Measurements from ENCODE around the gene CBX2.
"Not testable (repeated sequence)": the region's sequence is repeated elsewhere in the genome, so short reads cannot be mapped to it uniquely, and the experiment has no call there.

The CBX2 gene

DNA sequence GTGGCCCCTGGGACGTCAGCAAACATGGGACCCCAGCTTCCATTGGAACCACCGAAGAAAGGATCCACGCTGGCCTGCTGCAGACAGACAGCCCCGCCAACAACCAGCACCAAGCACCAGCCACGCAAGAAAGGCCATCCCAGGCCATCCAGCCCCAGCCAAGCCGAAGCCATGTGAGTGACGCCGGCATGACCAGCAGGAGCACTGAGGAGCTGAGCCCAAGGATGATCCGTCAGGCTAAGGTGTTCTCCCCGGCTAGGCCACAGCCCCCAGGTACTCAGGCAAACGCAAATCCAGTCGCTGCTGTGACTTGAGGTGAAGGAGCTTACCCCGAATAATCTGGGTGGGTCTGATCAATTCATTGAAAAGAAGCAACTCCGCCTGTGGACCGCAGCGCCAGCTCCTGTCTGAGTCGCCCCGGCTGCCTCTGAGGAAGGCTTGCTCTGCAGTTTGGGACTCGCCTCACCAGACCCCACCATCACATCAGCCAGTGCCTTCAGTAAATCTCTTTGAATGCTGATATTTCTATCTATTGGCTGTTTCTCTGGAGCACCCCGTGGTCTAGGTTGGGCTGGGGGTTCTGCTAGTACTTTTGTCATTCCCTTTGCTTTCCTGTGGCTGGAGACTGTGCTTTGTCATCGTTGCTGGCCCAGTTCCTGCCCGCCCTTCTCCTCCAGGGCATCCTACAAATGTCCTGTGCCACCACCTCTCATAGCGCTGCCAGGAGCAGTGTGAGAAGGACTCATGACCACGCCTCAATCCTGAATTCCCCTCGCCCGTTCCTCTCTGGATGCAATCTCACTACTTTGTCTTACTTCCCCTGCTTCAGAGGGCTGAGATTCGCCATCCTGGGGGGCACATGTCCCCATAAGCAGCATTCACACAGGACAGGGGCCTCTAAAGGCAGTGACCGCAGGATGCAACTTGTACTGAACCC is 8.1 kb upstream of the CBX2 start:
- in situ Hi-C loops (cut with MboI; ENCODE audit: low sequenced_read_pairs), result no loop called here

GRCh38 chr17:79771276-79771675 is 6.7 kb upstream of the CBX2 start:
- in situ Hi-C loops (cut with MboI; ENCODE audit: low sequenced_read_pairs), result no loop called here

DNA sequence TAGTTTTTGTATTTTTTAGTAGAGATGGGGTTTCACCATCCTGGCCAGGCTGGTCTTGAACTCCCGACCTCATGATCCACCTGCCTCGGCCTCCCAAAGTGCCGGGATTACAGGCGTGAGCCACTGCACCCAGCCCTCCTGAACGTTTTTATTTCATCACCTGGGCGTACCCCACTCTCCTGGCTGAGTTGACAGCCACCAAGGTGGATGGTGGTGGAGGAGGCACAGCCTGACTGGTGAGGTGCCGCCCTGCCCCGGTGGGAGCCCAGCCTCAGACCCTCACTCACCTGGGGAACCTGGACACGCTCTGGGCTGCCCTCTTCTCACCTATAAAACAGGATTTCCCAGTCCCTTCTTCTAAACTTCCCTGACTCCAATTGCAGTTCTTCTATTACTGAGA is 5.2 kb upstream of the CBX2 start:
- in situ Hi-C loops (cut with MboI; ENCODE audit: low sequenced_read_pairs), result not testable (repeated sequence)

DNA sequence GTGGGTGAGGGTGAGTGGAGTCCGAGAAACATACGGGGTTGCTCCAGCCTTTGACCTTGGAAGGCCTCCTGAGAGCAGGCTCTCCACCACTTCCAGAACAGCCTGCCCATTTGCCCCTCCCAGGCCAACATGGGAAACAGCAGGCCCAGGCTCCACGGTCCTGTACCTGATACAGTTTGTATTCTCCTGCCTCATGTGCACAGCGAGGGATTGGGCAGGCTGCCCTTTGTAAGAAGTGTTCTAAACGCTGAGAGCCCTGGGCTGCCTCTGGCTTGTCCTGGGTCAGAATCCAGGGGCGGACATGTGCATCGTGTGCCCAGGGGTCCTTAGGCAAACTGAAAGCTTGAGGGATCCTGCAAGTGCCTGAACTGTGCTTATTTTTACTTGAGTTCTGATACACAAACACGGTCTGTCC is 3.4 kb upstream of the CBX2 start:
- in situ Hi-C loops (cut with MboI; ENCODE audit: low sequenced_read_pairs), result no loop called here

DNA sequence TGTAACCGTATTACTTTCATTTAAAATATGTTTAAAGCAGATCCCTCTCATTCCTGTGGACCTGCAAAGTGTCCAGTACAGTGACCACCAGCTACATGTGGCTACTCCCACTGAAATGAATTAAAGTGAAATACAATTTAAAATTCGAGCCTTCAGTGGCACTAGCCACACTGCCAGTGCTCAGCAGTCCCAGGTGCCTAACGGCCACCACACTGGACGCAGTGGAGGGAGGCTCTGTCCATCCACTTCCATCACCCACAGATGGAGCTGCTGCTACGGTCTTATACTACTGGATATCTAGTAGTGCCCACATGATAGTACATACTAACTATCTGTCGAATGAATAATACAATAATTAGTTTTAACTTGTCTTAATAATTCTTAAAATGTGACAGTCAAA is 2.3 kb upstream of the CBX2 start:
- in situ Hi-C loops (cut with MboI; ENCODE audit: low sequenced_read_pairs), result no loop called here

DNA sequence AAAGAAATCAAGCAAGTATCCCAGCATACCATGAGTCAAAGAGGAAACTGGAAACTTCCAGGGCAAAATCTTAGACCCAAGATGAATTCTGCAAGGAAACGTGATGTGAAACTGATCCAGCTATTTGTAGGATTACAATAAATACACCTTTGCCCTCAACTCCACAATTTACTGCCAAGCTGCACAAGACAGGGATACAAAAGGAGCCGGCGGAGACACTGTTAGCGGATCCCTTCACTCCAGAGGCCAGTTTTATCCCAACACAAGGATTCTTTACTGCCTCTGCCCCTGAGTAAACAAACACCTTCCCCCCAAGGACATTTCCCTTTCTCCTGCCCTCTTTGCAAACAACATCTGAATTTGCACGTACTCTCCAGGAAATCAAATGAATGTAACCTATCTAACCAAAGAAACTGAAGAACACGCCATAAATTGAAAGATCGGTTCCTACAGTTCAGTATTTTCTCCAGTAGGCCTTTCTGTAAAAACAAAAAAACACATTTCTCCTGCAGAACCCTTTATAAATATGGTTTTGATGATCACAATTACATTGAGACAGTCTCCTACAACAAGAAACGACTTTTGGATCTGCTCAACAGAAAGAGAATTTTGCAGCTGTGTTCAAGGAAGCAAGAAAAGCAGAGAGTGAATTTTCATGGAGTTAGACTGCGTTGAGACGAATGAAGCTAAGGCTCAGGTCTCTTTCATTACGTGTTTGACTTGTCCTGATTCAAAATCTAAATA is 1.4 kb upstream of the CBX2 start:
- in situ Hi-C loops (cut with MboI; ENCODE audit: low sequenced_read_pairs), result no loop called here

DNA sequence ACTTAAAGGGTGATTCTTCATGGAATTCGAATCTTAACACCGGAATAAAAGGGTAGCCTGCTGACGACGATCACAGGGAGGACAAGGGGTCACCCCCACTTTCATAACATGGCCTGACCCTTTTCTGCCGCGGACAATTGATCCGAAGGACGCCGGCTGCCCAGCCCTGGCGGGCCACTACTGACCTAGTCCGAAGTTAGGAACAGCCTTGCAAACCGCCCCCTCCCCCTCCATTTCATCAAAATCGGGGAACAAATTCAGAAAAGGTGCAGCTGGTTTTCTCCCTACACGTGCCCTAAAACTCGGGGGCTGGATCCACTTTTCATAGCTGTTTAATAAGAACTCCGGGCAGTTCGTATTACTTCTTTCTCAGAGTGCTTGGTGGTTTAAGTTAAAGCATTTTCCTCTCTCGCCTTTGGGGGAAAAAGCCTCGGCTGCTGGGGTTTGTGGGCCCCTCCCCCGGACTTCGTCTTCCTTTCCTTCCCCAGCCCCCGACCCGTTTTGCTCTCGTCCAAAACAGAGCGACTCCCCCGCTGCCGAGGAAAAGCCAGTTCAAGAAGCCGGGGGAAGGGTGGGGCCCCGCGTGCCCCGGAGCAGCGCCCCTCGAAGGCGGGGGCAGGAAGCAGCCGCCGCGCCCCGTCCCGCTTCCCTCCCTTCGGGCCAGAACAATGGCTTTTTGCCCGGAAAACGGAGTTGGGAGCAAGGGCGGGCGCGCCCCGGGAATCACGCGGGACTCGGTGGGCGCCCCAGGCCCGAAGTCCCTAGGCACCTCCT is 641 bp upstream of the CBX2 start:
- in situ Hi-C loops (cut with MboI; ENCODE audit: low sequenced_read_pairs), result no loop called here

DNA sequence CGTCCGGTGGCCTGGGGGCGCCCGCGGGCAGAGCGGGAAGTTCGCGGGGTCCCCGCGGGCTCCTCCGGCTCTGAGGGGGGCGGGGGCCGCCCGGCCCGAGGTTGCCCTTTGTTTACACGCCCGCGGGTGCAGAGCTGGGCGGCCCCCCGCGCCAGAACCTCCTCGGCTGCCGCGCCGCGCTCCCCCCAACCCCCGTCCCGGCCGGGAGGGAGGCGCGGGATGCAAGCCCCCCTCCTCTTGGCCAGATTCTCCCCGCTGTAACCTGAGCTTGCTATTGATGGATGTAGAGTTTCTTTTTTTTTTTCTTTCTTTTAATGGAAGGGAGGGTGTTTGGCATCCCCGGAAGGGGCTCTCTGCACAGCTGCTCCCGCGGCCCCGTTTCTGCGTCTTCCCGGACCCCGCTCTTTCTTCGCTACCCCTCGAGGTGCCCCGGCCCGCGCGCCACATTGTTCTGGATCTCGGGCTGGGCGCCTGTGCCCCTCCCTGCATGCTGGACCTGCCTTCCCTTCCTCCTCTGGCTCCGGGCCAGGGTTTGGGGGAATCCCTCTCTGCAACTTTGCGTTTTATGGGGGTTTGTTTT is 646 bp downstream of the CBX2 start:
- in situ Hi-C loops (cut with MboI; ENCODE audit: low sequenced_read_pairs), result no loop called here

DNA sequence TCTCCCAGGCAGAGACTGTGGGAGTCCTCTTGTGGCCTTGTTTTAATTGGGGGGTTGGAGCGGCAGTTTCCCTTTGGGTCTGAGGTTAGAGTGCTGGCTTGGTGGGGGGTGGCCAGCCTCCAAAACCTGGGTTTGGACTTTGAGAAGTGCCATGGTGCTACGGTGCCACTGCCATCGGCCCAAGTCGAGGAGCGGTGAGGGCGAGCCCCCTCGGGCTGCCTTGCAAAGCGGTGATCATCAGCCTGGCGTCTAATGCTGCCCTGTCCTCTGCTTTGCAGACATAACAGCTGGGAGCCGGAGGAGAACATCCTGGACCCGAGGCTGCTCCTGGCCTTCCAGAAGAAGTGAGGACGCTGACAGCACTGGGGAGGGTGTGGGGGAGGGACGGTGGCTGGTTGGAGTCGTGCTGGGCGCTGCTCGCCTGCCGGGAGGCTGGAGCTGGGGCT is 1.2 kb downstream of the CBX2 start:
- in situ Hi-C loops (cut with MboI; ENCODE audit: low sequenced_read_pairs), result no loop called here

GRCh38 chr17:79779661-79780365 is 1.9 kb downstream of the CBX2 start:
- in situ Hi-C loops (cut with MboI; ENCODE audit: low sequenced_read_pairs), result no loop called here

DNA sequence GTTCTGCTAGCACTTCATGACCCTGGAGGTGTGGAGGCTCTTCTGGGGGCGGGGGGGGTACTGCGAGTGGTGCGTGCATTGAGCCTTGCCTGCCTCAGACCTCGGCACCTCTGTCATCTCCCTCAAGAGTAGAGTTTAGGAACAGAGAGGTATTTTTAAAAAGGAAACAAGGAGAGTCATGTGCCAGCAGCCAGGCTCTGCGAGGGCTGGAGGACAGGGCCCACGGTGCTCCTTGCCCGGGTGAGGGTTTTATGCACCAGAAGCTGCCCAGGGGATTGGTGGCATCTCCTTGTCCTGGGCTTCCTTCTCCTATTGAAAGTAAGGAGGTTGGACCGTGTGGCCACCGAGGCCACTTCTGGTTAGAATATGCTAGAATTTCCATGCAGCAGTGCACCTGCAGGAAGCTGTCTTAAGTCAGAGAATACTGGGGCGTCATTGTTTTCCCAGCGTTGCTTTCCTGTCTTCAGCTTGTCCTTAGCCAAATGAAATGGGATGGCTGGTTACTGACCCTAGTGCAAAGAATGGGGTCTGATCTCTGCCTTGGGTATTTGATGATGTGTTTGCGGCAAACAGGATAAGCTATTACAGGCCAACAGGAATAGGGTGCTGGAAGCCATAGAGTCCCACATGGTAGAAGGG is 3.2 kb downstream of the CBX2 start:
- in situ Hi-C loops (cut with MboI; ENCODE audit: low sequenced_read_pairs), result no loop called here

DNA sequence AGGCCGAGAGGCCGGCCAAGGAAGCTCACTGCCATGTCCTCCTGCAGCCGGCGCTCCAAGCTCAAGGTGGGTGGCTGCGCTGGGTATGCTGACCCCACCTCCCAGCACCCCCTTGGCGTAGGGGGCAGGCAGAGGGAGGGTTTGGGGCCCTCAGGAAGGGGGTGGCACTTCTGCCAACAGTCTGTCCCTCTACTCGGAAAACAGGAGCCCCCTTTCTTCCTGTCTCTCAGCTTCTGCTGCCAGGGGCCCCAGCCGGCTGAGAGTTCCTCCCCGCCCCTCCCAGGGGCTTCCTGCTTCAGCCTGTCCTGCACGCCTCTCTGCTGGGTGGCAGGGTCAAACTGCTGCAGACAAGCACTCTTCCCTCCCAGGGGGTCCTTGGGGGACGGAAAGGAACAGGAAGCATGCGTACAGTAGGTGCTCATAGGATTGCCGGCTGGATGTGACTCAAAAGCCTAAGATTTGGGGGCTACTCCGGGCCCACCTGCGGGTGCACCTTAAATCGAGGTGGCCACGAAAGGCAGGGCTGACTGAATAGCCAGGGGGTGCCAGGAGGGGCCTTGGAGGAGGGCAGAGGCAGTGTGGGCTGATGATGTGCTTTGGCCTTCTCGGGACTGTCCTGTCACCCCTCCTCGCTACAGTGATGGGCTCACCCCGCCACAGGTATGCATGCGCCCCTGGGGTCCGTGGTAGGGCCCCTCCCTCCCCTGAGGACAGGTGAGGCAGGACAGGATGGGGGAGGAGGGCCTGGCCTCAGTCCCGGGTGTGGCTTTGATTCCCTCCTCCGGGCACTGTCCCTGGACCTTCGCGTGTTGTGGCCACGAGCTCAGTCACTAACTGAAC is 4.0 kb downstream of the CBX2 start:
- in situ Hi-C loops (cut with MboI; ENCODE audit: low sequenced_read_pairs), result no loop called here

GRCh38 chr17:79783891-79784290 is 5.9 kb downstream of the CBX2 start:
- in situ Hi-C loops (cut with MboI; ENCODE audit: low sequenced_read_pairs), result no loop called here

GRCh38 chr17:79784353-79785016 is 6.5 kb downstream of the CBX2 start:
- in situ Hi-C loops (cut with MboI; ENCODE audit: low sequenced_read_pairs), result no loop called here

- in situ Hi-C loops (cut with MboI; ENCODE audit: low sequenced_read_pairs), result no loop called here
Observed at GRCh38 chr17:79785017-79785899, 7.3 kb downstream of the CBX2 start.

DNA sequence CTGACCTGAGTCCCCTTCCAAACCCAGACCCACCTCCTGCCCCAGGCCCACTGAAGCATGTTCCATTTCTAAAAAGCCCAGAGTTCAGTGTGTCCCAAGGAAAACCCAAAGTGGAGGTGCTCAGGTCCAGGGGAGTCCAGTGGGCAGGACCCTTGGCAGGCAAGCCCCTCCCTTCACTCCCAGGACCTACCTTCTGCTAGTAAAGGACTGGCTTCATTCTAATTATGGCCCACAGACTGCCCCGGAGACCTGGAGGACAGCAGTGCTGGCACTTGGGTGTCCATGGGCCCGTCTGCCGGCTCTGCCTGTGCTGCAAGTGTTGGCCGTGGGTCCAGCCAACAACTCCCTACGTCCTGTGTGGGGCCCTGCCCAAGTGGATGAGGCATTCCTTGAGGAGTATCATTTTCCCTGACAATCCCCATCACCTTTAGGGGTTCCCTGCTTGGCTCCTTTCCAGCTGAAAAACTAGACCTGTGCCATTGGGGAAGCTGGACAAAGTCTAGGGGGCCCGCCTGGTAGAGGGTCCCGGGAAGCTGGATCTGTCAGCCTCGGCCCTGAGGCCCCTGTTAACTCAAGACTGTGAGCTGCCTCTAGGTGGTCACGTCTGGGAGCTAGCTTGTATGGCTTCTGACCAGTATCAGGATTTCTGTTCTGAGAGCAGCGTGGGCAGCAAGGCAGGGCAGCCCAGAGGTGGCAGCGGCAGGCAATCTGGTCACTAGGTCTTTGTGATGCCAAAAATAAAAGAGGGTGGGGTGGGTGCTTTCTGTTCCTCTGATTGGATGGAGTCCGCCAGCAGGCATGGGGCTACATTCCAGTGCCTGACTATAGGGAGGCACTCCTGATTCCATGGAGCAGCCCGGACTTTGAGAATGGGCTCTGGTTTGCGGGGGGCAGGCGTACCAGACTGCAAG is 8.2 kb downstream of the CBX2 start:
- in situ Hi-C loops (cut with MboI; ENCODE audit: low sequenced_read_pairs), result no loop called here
